ENCODE measurements around the gene DHX30. TPM values are rescaled to one million over a fixed set of nuclear protein-coding genes. Genes with fewer than 3 reads are reported as not detected.

The DHX30 gene
- total RNA-seq, 1 donor from 2014 or later: 25.8 TPM

GRCh38 chr3:47848599-47849117 lies 45.7 kb downstream of the DHX30 start:
- intact Hi-C loops (cut with DNase I): no loop called here
- H3K27ac ChIP-seq: no peak overlapping the region

GRCh38 chr3:47849186-47849698 lies 46.3 kb downstream of the DHX30 start:
- H3K9me3 ChIP-seq: no peaks in the 10 kb centered on the region
- H3K27me3 ChIP-seq: no peaks in the 10 kb centered on the region
- no peak for TF ChIP-seq CTCF (IDR thresholded peaks at IDR 0.05)
- intact Hi-C loops (cut with DNase I): no loop called here
- no peak for DNase-seq (ENCODE audit: low spot score in 2 of 2)
- H3K36me3 ChIP-seq: peaks cover 84 to 95% of the 10 kb centered on the region in 2 donors
- H3K4me3 ChIP-seq: no peak overlapping the region
- H3K4me1 ChIP-seq: no peaks in the 10 kb centered on the region
- no peak overlapping the region for H3K27ac ChIP-seq

More at GRCh38 chr3:47848599-47849117, 45.7 kb downstream of the DHX30 start:
- no peak for TF ChIP-seq CTCF (IDR thresholded peaks at IDR 0.05)
- H3K4me1 ChIP-seq: no peaks in the 10 kb centered on the region
- no peaks in the 10 kb centered on the region for H3K27me3 ChIP-seq
- H3K36me3 ChIP-seq: peaks cover 84 to 95% of the 10 kb centered on the region in 2 donors
- H3K9me3 ChIP-seq: no peaks in the 10 kb centered on the region
- DNase-seq (ENCODE audit: low spot score in 2 of 2): no peak
- H3K4me3 ChIP-seq: no peak overlapping the region

GRCh38 chr3:47849699-47850563 lies 47.0 kb downstream of the DHX30 start:
- no peak overlapping the region for H3K27ac ChIP-seq
- H3K9me3 ChIP-seq: no peaks in the 10 kb centered on the region
- no peaks in the 10 kb centered on the region for H3K4me1 ChIP-seq
- H3K27me3 ChIP-seq: no peaks in the 10 kb centered on the region
- TF ChIP-seq CTCF (IDR thresholded peaks at IDR 0.05): peak; percentile 24 to 39 (median 30)
- no peak for DNase-seq (ENCODE audit: low spot score in 2 of 2)
- peaks cover 87 to 95% of the 10 kb centered on the region in 2 donors for H3K36me3 ChIP-seq
- intact Hi-C loops (cut with DNase I): no loop called here
- H3K4me3 ChIP-seq: no peak overlapping the region

- DNase-seq (ENCODE audit: low spot score in 2 of 2): no peak
- peaks cover 92 to 96% of the 10 kb centered on the region in 2 donors for H3K36me3 ChIP-seq
- no peak overlapping the region for H3K27ac ChIP-seq
- no peaks in the 10 kb centered on the region for H3K4me1 ChIP-seq
- no peak for TF ChIP-seq CTCF (IDR thresholded peaks at IDR 0.05)
- intact Hi-C loops (cut with DNase I): no loop called here
- H3K4me3 ChIP-seq: no peak overlapping the region
- H3K9me3 ChIP-seq: no peaks in the 10 kb centered on the region
- no peaks in the 10 kb centered on the region for H3K27me3 ChIP-seq
These were observed 47.8 kb downstream of the DHX30 start for GRCh38 chr3:47850564-47851410.

- Histone ChIP-seq H3K4me3 (no peak overlapping the region), H3K4me1 (no peaks in the 10 kb centered on the region), H3K36me3 (peaks cover 92 to 96% of the 10 kb centered on the region in 2 donors), H3K9me3 (no peaks in the 10 kb centered on the region), H3K27ac (no peak overlapping the region), H3K27me3 (no peaks in the 10 kb centered on the region)
- intact Hi-C loops (cut with DNase I): no loop called here
- DNase-seq (ENCODE audit: low spot score in 2 of 2): no peak
- no peak for TF ChIP-seq CTCF (IDR thresholded peaks at IDR 0.05)
These were observed 49.1 kb downstream of the DHX30 start for GRCh38 chr3:47851888-47852603.

Measured in ascending aorta (tissue), 2 donors.